GM13977 (cell line): Measurements from ENCODE around the gene CISTR.

Experiments
- DNase-seq: peaks from one replicate; pipeline ENCODE4 v3.0.0; 2012; ENCODE audit warnings: low spot score
- CTCF ChIP-seq: IDR thresholded peaks from 2 replicates; pipeline ENCODE4 v1.5.1; 2012; ENCODE audit warnings: mild to moderate bottlenecking, control low read depth; ENCODE audit not compliant: insufficient read depth; ENCODE audit errors: extremely low read depth, missing control alignments
- in situ Hi-C: fragments of 300-500 bp; cut with MboI; formaldehyde crosslinking; loops from one replicate; pipeline ENCODE4 v1.12.0; 2022; ENCODE audit warnings: low sequenced_read_pairs, low pct_unique_long_range_greater_than_20kb, mixed read lengths, inconsistent platforms; ENCODE audit not compliant: unreplicated experiment

CISTR gene

GRCh38 chr12:53777936-53778644 lies 26.3 kb upstream of the CISTR start:
- no peak for TF ChIP-seq CTCF
- in situ Hi-C loops = no loop called here
- no peak for DNase-seq

GRCh38 chr12:53777412-53777811 lies 25.6 kb upstream of the CISTR start:
- no peak for TF ChIP-seq CTCF
- in situ Hi-C loops = no loop called here
- DNase-seq = no peak

GRCh38 chr12:53776872-53777271 lies 25.1 kb upstream of the CISTR start:
- no peak for TF ChIP-seq CTCF
- no peak for DNase-seq
- in situ Hi-C loops = no loop called here

- no peak for TF ChIP-seq CTCF
- DNase-seq = no peak
- in situ Hi-C loops = no loop called here
Measured at GRCh38 chr12:53775478-53776145, 23.8 kb upstream of the CISTR start.

- in situ Hi-C loops = no loop called here
- DNase-seq = no peak
Measured at GRCh38 chr12:53770281-53770680, 18.5 kb upstream of the CISTR start.

GRCh38 chr12:53768976-53769375 lies 17.2 kb upstream of the CISTR start:
- in situ Hi-C loops = no loop called here
- DNase-seq = no peak
- no peak for TF ChIP-seq CTCF

More at GRCh38 chr12:53770281-53770680, 18.5 kb upstream of the CISTR start:
- TF ChIP-seq CTCF = no peak
